ENCODE data around the gene MISP. TPM values are rescaled to one million over a fixed set of nuclear protein-coding genes. Genes with fewer than 3 reads are reported as not detected.

The MISP gene
- total and polyA plus RNA-seq, 2 of the 13 experiments (the other 11 are each of a cell fraction or from before 2014, with no cell fraction given), result 0.67 to 1.3 TPM

- TF ChIP-seq THAP7 (CRISPR knock-in tag; IDR thresholded peaks at IDR 0.05) (no peak), EEA1 (CRISPR knock-in tag; IDR thresholded peaks at IDR 0.05; ENCODE audit: borderline replicate concordance) (no peak), GZF1 (CRISPR knock-in tag; IDR thresholded peaks at IDR 0.05) (no peak), ZNF770 (CRISPR knock-in tag; IDR thresholded peaks at IDR 0.05) (no peak), SIX4 (CRISPR knock-in tag; IDR thresholded peaks at IDR 0.05) (no peak), ZNF281 (CRISPR knock-in tag; IDR thresholded peaks at IDR 0.05; ENCODE audit: borderline replicate concordance) (no peak), FIP1L1 (IDR thresholded peaks at IDR 0.05; ENCODE audit: borderline replicate concordance, insufficient read depth, low read depth, low read length) (no peak), HOXA5 (CRISPR knock-in tag; IDR thresholded peaks at IDR 0.05) (no peak), FOSL1 (CRISPR knock-in tag; IDR thresholded peaks at IDR 0.05; ENCODE audit: borderline replicate concordance) (no peak), ZNF234 (CRISPR knock-in tag; conservative IDR thresholded peaks at IDR 0.05) (no peak), TARDBP (CRISPR knock-in tag; IDR thresholded peaks at IDR 0.05) (no peak), REST (IDR thresholded peaks at IDR 0.05; ENCODE audit: borderline replicate concordance in 1 of 2, low read depth in 1 of 2, low read length in 2 of 2) (no peak), ZBTB44 (CRISPR knock-in tag; IDR thresholded peaks at IDR 0.05) (no peak), HES4 (CRISPR knock-in tag; IDR thresholded peaks at IDR 0.05; ENCODE audit: borderline replicate concordance) (no peak), HOMEZ (CRISPR knock-in tag; IDR thresholded peaks at IDR 0.05; ENCODE audit: low read depth) (no peak)
Observed at GRCh38 chr19:751501-752341, 809 bp downstream of the MISP start (continued).

Data from HepG2 (cell line).